Panc1 (cell line): Measurements from ENCODE around the gene MACIR.

Source experiments
- POLR2AphosphoS5 ChIP-seq: IDR thresholded peaks from 2 replicates; pipeline ENCODE4 v1.6.1; 2012; ENCODE audit warnings: mild to moderate bottlenecking, low read depth, low read length, moderate library complexity
- SIN3A ChIP-seq: IDR thresholded peaks from 2 replicates; pipeline ENCODE4 v1.6.1; 2012; ENCODE audit warnings: low read depth, mild to moderate bottlenecking, low read length, moderate library complexity, borderline replicate concordance; ENCODE audit not compliant: insufficient read depth
- TF ChIP-seq, protein P1 (sequence below): fragments of 450-650 bp; IDR thresholded peaks from 2 replicates; pipeline ENCODE4 v1.5.1; 2017; ENCODE audit warnings: mild to moderate bottlenecking

- TF ChIP-seq POLR2AphosphoS5 (no peak), SIN3A (no peak)
- TF ChIP-seq, protein P1, sequence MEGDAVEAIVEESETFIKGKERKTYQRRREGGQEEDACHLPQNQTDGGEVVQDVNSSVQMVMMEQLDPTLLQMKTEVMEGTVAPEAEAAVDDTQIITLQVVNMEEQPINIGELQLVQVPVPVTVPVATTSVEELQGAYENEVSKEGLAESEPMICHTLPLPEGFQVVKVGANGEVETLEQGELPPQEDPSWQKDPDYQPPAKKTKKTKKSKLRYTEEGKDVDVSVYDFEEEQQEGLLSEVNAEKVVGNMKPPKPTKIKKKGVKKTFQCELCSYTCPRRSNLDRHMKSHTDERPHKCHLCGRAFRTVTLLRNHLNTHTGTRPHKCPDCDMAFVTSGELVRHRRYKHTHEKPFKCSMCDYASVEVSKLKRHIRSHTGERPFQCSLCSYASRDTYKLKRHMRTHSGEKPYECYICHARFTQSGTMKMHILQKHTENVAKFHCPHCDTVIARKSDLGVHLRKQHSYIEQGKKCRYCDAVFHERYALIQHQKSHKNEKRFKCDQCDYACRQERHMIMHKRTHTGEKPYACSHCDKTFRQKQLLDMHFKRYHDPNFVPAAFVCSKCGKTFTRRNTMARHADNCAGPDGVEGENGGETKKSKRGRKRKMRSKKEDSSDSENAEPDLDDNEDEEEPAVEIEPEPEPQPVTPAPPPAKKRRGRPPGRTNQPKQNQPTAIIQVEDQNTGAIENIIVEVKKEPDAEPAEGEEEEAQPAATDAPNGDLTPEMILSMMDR: no peak
Measured at GRCh38 chr5:103234239-103234975, 24.2 kb upstream of the MACIR start.
